Measurements from ENCODE around the gene CNTNAP2.

CNTNAP2 gene

DNA sequence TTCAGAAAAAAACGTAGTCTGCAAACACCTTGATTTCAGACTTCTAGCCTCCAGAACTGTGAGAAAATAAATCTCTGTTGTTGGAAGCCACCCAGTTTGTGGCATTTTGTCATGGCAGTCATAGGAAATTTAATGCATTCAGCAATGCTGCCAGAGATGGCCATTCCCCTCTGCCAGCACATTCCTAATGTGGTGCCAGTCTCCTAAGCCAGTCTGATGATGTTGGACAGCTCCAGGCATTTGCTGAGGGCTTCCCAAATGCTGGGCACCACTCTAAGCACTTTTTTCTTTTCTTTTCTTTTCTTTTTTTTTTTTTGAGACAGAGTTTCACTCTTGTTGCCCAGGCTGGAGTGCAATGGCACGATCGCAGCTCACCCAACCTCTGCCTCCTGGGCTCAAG lies 1807.2 kb downstream of the CNTNAP2 start:
- DNase-seq, result no peak
- TF ChIP-seq POLR2A (IDR thresholded peaks at IDR 0.05; ENCODE audit: low read length) (no peak), GATA1 (IDR thresholded peaks at IDR 0.05; ENCODE audit: low read depth, low read length) (no peak)

DNA sequence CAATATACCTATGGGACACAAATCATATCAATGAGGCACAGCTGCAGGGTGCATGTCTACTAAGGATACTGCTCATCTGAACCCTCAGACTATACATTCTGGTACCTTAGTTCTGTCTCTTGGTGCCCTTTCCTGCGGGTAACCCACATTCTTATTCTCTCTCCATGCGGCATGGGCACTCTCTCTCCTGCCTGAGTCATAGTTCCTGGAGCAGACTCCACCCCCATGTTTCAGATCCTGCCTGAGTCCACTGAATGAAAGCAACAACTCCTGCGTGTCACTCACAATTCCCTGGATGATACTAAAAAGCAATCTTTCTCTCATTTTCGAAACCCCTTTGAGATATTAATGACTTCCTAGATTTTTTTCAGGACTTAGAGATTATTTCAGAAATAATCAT lies 1820.8 kb downstream of the CNTNAP2 start:
- no peak for DNase-seq
- TF ChIP-seq POLR2A (IDR thresholded peaks at IDR 0.05; ENCODE audit: low read length) (no peak), GATA1 (IDR thresholded peaks at IDR 0.05; ENCODE audit: low read depth, low read length) (no peak)

DNA sequence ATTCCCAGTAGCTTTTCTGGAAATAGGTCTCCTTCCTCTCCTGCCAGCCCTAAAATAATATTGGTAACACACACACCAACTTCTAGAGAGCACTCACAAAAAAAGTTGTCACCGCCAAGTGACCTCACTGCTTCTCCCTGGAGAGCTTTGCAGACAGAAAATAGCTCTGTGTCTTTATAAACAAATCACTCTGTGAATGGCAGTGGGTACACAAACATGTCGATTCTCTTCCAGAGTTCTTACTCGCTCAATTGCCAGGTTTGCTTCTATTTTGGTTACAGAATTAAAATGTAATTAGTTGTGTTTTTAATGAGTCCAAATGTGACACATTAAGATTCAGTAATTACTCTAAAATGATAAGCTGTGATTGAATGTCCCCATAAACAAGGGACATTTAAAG lies 1824.8 kb downstream of the CNTNAP2 start:
- no peak for TF ChIP-seq GATA1 (IDR thresholded peaks at IDR 0.05; ENCODE audit: low read depth, low read length)
- TF ChIP-seq POLR2A (IDR thresholded peaks at IDR 0.05; ENCODE audit: low read length), result no peak
- DNase-seq, result no peak

DNA sequence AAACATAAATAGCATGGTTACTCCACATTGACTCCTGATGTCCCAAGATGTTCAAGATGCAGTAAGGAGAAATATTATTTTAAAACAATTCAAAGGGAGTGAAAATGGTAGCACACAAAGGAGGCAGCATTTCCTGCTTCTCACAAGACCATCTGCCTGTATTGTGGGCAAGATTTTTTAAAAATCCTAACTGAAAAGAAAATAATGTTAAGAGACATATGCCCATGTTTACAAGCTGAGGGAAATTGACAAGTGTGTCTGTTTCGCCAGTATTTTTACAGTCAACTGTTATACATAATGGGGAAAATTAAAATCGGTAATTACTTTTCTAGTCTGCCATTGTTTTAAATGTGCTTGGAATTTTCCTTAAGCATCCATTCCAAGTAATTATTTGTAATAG lies 1827.7 kb downstream of the CNTNAP2 start:
- TF ChIP-seq GATA1 (IDR thresholded peaks at IDR 0.05; ENCODE audit: low read depth, low read length) (no peak), POLR2A (IDR thresholded peaks at IDR 0.05; ENCODE audit: low read length) (no peak)
- DNase-seq, result no peak

DNA sequence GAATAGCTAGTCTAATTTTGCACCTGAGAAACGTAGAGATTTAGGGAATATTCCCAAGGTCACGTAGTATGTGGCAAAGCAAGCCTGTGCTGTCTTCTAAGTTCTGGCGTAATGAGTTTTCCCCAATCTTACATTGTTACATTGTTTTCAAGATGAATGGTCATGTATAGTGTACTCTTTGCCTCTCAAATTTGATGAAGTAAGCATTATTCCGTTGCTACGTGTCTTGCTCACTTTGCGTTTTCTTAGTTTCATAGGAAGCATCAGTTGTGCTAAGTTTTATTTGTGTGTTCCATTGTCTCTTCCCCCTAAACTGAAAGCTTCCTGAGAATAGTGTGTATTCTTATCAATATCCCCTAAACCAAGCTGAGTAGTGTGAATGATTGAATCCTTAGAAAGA lies 1836.3 kb downstream of the CNTNAP2 start:
- DNase-seq, result no peak
- TF ChIP-seq POLR2A (IDR thresholded peaks at IDR 0.05; ENCODE audit: low read length), result no peak
- TF ChIP-seq GATA1 (IDR thresholded peaks at IDR 0.05; ENCODE audit: low read depth, low read length), result no peak

DNA sequence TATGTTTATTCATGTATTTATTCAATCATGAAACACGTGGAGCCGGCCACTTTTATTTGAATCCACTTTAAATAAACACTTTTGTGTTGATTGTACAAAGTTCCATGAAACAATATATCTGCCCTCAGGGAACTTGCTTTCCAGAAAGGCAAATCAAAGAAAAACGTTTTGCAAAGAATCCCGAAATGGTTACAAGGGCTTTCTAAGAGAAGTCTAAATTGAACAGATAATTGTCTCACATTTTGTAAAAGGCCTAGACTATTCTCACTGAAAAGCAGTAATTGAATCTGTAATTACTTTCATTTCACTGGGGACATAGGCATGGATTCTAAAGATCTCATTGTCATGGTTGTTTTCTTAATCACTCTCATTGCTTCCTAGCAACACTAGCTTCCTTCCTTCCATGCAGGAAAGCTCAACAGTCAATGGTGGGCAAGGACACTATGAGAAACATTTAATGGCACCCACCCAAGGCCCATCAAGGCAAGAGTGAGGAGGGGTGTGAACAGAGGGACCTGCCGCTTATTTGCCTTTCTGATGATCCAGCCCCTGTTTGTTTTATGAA lies 1851.5 kb downstream of the CNTNAP2 start:
- DNase-seq, result no peak
- TF ChIP-seq POLR2A (IDR thresholded peaks at IDR 0.05; ENCODE audit: low read length) (no peak), GATA1 (IDR thresholded peaks at IDR 0.05; ENCODE audit: low read depth, low read length) (no peak)

DNA sequence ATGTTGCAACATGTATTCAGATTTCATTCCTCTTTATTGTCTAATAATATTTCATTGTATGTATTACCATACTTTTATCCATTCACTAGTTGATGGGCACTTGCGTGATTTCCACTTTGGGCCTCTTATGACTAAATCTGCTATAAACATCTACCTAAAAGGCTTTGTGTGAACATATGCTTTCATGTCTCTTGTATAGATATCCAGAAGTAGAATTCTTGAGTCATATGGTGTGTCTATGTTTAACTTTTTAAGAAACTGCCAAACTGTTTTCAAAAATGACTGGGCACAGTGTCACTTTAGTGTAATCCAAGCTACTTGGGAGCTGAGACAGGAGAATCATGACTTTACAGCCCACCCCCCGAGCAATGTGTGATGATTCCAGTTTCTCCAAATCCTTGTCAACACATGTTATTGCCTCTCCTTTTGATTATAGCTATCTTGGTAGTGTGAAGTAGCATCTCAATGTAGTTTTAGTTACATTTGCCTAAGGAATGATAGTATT lies 1855.1 kb downstream of the CNTNAP2 start:
- TF ChIP-seq POLR2A (IDR thresholded peaks at IDR 0.05; ENCODE audit: low read length) (no peak), GATA1 (IDR thresholded peaks at IDR 0.05; ENCODE audit: low read depth, low read length) (no peak)
- DNase-seq, result no peak

DNA sequence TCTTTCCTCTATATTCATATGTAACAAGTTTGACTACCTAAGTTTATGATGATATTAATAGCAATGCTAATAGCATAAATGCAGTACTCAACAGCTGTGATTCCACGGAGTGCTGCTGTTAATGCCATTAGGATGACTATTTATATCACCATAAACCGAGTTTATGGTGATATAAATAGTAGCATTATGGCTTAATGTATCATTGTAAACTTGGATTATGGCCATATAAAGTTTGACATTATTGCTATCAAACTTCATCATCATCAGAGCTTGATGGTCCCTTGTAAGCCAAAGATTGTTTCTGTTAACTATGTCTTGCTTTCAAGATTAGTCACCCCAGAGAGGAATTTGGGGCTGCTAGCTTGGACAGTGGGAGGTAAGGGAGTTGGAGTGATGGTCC lies 1861.6 kb downstream of the CNTNAP2 start:
- DNase-seq, result no peak
- no peak for TF ChIP-seq GATA1 (IDR thresholded peaks at IDR 0.05; ENCODE audit: low read depth, low read length)
- no peak for TF ChIP-seq POLR2A (IDR thresholded peaks at IDR 0.05; ENCODE audit: low read length)

DNA sequence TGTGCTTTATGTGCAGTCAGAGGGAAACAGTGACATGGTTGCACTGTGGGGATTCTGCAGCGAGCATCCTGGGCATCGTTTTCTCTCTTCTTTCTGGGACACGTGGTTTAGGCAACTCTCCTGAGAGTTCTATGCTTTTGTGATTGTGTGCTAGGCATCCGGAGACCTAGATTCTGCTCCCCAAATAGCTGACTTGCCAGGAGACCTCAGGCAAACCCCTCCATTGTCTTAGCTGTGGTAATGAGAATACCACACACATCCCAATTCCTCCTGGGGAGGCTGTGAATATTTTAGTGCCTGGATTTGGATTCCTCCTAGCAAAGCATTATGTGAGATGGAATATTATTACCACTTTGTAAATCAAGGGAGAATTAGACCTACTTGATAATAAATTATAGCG lies 1862.0 kb downstream of the CNTNAP2 start:
- no peak for DNase-seq
- TF ChIP-seq GATA1 (IDR thresholded peaks at IDR 0.05; ENCODE audit: low read depth, low read length), result no peak
- no peak for TF ChIP-seq POLR2A (IDR thresholded peaks at IDR 0.05; ENCODE audit: low read length)

DNA sequence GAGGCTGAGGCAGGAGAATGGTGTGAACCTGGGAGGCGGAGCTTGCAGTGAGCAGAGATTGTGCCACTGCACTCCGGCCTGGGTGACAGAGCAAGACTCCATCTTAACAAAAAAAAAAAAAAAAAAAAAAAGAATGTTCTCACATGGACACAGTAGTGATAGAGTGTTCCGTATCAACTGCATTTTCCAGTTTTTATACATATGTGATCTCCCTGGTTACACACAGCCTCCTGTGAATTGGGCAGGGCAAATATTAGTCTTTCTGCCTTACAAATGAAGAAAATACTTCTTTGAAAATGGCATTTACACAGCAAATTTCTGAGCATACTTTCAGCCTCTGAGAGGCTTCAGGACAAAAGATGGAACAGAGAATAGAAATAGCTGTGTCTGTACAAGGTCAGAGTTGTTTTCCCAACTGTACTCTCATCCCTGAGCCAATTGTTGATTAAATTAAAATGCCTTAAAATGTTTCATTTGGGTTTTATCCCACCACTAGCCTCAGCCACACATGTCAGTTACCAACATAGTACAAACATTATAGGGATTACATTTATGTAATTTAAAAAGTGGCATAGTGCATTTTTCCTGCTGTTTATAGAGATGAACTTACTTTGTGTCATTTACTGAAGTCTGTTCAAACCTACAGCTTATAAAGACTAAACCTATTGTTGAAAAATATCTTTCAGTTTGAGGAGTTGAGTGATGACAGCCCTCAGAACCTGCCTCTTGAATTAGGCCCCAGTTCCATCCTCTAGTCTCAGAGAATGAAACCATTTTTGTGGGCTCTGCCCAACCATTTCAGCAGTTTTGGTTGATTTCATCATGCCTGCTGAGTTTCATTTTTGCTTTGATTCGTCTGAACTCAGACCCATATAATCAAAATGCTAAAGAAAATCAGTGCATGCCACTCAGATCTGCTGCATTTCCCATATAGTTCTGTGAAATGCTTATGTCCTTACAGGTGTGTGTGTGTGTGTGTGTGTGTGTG lies 1864.5 kb downstream of the CNTNAP2 start:
- TF ChIP-seq POLR2A (IDR thresholded peaks at IDR 0.05; ENCODE audit: low read length), result no peak
- TF ChIP-seq GATA1 (IDR thresholded peaks at IDR 0.05; ENCODE audit: low read depth, low read length), result no peak
- no peak for DNase-seq

DNA sequence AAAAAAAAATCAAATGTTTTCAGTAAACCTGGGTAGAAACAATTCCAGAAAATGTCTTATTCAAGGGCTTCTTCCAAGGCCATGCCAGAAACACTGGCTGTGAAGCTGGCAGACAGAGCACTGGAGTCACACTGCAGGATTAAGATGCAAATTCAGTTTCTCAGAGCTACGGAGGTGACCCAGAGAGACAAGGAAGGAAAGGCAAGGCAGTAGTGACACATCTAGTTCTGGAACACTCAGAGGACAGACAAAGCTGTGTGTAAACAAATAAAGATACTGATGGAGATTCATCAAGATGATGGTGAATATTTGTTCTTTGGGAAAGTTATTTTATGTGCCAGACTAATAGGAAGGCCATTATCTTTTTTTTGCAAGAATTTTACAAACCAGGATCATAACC lies 1865.7 kb downstream of the CNTNAP2 start:
- no peak for DNase-seq
- TF ChIP-seq POLR2A (IDR thresholded peaks at IDR 0.05; ENCODE audit: low read length) (no peak), GATA1 (IDR thresholded peaks at IDR 0.05; ENCODE audit: low read depth, low read length) (no peak)

DNA sequence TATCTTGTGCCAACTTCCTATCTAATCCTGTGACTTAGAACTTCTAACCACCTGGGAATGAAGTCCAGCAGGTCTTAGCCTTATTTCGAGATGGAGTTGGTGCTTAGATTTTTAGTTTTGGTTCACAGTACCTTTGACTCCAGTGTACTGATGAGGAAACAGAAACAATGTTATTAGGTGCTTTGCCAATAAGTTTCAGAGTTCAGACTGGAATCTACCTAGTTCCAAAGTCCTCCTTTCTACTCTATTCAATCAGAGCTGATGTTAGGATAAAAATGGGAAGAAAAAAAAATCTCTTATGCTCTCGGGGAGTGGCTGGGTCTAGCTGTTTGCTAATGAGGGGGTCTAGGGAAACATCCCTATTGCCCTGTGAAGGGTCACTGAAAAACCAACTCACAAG lies 1867.7 kb downstream of the CNTNAP2 start:
- no peak for TF ChIP-seq POLR2A (IDR thresholded peaks at IDR 0.05; ENCODE audit: low read length)
- no peak for TF ChIP-seq GATA1 (IDR thresholded peaks at IDR 0.05; ENCODE audit: low read depth, low read length)
- no peak for DNase-seq

DNA sequence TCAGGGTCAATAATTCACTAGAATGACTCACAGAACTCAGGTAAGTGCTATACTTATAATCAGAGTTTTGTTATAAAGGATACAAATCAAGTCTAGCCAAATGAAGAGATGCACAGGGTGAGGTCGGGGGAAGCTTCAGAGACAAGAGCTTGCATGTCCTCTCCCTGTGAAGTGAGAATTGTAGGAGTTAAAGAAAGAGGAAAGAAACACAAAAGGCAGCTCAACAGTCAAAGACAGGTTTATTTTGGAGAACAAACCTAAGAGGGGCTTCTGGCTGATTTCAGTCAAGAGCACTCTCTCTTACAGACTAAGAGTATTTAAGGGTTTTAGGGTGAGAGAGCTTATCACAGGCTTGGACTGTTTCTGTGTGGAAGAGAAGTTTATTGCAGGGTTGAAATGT lies 1873.5 kb downstream of the CNTNAP2 start:
- DNase-seq, result no peak
- no peak for TF ChIP-seq POLR2A (IDR thresholded peaks at IDR 0.05; ENCODE audit: low read length)
- no peak for TF ChIP-seq GATA1 (IDR thresholded peaks at IDR 0.05; ENCODE audit: low read depth, low read length)

DNA sequence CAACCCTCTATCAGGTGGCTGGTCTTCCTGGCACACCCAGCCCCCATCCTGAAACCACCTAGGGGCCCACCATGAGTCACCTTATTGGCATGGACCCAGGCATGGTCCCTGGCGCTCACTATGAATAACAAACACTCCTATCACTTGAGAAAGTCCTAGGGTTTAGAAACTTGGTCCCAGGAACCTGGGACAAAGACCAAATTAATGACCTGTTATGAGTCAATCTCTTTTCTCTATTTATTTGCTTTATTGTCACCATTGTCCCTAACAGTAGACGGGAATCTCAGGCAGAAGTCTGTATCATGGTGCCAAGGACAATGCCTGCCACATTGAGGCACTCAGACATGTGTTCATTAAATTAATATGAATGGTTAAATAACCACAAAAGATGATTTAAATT lies 1874.3 kb downstream of the CNTNAP2 start:
- TF ChIP-seq GATA1 (IDR thresholded peaks at IDR 0.05; ENCODE audit: low read depth, low read length) (no peak), POLR2A (IDR thresholded peaks at IDR 0.05; ENCODE audit: low read length) (no peak)
- no peak for DNase-seq

DNA sequence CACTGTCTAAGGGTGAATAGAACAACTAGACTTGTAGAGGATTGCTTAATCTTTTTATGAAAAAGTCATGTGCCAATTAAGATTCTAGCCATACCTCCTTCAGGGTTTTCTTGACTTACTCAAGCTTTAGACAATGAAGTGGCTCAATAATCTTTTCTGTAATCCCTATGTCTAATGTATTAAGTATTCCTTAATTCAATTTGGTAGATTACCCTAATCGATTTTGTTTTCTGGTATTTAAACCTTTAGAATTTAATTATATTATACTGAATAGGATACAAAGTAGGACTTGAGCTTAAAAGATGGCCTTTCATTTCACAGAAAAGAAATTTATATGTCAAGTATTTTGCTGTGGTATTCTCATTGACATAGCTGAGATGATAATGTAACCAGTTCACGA lies 1876.1 kb downstream of the CNTNAP2 start:
- no peak for DNase-seq
- no peak for TF ChIP-seq POLR2A (IDR thresholded peaks at IDR 0.05; ENCODE audit: low read length)
- no peak for TF ChIP-seq GATA1 (IDR thresholded peaks at IDR 0.05; ENCODE audit: low read depth, low read length)
